ENCODE results near the gene MAOB. TPM values are rescaled to one million over a fixed set of nuclear protein-coding genes. Genes with fewer than 3 reads are reported as not detected.

MAOB gene
- total RNA-seq, 1 experiment from 2014 or later, result 1.1 TPM

DNA sequence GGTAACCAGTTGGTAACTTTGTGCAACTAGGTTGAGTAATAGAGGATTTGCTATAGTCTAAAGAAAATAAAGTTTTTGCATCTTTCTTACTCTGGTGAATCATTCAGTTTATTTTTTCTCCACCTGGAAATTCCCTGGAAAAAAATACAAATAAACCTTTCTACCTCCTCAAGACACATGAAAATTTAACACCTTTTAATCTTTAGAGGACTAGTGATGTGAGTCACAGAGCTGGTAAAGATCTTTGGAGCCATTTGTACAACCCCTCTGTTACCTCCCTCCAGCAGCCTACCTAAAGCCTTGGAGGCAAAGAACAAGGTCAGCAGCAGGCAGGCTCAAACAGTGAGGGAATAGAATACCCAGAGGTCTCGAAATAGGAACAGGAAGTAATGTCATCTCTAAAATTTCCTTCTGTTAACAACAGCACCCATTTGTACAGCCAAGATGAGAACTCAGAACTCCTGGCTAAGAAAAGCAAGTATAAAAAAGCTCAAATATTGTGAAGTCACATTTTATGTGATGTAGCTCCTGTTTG is 10.2 kb upstream of the MAOB start:
- no peak overlapping the region for H2BK5ac ChIP-seq (ENCODE audit: insufficient read length, low read length)
- H4K91ac ChIP-seq (ENCODE audit: insufficient read length, low read depth, low read length), result no peak overlapping the region
- H3T11ph ChIP-seq (ENCODE audit: low read length), result no peak overlapping the region
- H3K4me2 ChIP-seq (ENCODE audit: insufficient read depth, insufficient read length, low read length), result no peak overlapping the region
- Mint-ChIP-seq H3K27me3 (ENCODE audit: low read depth) (no peaks in the 10 kb centered on the region; the same call in 1 of the 2 replicates), H3K9me3 (peaks cover 58 to 62% of the 10 kb centered on the region in 2 experiments), H3K4me3 (no peak overlapping the region), H3K4me1 (no peaks in the 10 kb centered on the region), H3K27ac (no peak overlapping the region), H3K36me3 (ENCODE audit: insufficient read depth in 1 of 3, low read depth in 3 of 3) (no peaks in the 10 kb centered on the region; a peak in 4 of 7 replicates)
- no peaks in the 10 kb centered on the region for H3K23me2 ChIP-seq (ENCODE audit: insufficient read length, low read depth, low read length, poor library complexity, severe bottlenecking)
- H2BK12ac ChIP-seq (ENCODE audit: insufficient read length, low read depth, low read length), result no peak overlapping the region
- H2AFZ ChIP-seq (ENCODE audit: low read length), result no peak overlapping the region
- H3K4me1 ChIP-seq (ENCODE audit: insufficient read depth, low read length), result no peaks in the 10 kb centered on the region
- H3K56ac ChIP-seq (ENCODE audit: insufficient read length, low read depth, low read length), result no peak overlapping the region
- H4K8ac ChIP-seq (replicated peaks; ENCODE audit: insufficient read length, low read depth, low read length), result no peak overlapping the region
- H3K23ac ChIP-seq (ENCODE audit: insufficient read length, low read depth, low read length), result no peak overlapping the region
- H2BK120ac ChIP-seq (ENCODE audit: low read depth, low read length, poor library complexity, severe bottlenecking), result no peak overlapping the region
- peaks cover 11% of the 10 kb centered on the region for H3K9me3 ChIP-seq (ENCODE audit: control insufficient read depth, low read depth, low read length)
- TF ChIP-seq, protein P1, sequence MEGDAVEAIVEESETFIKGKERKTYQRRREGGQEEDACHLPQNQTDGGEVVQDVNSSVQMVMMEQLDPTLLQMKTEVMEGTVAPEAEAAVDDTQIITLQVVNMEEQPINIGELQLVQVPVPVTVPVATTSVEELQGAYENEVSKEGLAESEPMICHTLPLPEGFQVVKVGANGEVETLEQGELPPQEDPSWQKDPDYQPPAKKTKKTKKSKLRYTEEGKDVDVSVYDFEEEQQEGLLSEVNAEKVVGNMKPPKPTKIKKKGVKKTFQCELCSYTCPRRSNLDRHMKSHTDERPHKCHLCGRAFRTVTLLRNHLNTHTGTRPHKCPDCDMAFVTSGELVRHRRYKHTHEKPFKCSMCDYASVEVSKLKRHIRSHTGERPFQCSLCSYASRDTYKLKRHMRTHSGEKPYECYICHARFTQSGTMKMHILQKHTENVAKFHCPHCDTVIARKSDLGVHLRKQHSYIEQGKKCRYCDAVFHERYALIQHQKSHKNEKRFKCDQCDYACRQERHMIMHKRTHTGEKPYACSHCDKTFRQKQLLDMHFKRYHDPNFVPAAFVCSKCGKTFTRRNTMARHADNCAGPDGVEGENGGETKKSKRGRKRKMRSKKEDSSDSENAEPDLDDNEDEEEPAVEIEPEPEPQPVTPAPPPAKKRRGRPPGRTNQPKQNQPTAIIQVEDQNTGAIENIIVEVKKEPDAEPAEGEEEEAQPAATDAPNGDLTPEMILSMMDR (conservative IDR thresholded peaks at IDR 0.05), result no peak
- no peak overlapping the region for H2BK20ac ChIP-seq (ENCODE audit: low read depth, low read length, poor library complexity, severe bottlenecking)
- no peak overlapping the region for H3K14ac ChIP-seq (ENCODE audit: insufficient read depth, low read length)
- DNase-seq, result no peak
- H3K79me1 ChIP-seq (ENCODE audit: insufficient read depth, low read depth, low read length, poor library complexity, severe bottlenecking), result no peaks in the 10 kb centered on the region
- H4K5ac ChIP-seq (ENCODE audit: insufficient read length, low read depth, low read length), result no peak overlapping the region
- H3K9ac ChIP-seq (ENCODE audit: extremely low read depth, insufficient read length, low read length), result no peak overlapping the region
- no peak overlapping the region for H2BK15ac ChIP-seq (ENCODE audit: low read depth, low read length)
- no peaks in the 10 kb centered on the region for H3K79me2 ChIP-seq (ENCODE audit: insufficient read depth, low read length)
- no peak overlapping the region for H3K4ac ChIP-seq (ENCODE audit: low read depth, low read length)
- H3K27ac ChIP-seq (ENCODE audit: insufficient read length, low read depth, low read length), result no peak overlapping the region
- H2AK5ac ChIP-seq (ENCODE audit: insufficient read length, low read length), result no peak overlapping the region
- WGBS (ENCODE audit: extremely low coverage, insufficient read length, low lambda C conversion rate), result no CpG with 5 or more reads among the region's 1 CpG
- no peaks in the 10 kb centered on the region for H3K27me3 ChIP-seq (ENCODE audit: insufficient read depth, low read length)
- no peaks in the 10 kb centered on the region for H4K20me1 ChIP-seq (ENCODE audit: control insufficient read depth, insufficient read depth, insufficient read length)
- H3K18ac ChIP-seq (ENCODE audit: insufficient read length, low read depth, low read length), result no peak overlapping the region
